HEK293 (cell line): ENCODE results near the gene TTN.

Source experiments
- GLIS2 ChIP-seq: fragments of 450-650 bp; formaldehyde crosslinking; IDR thresholded peaks from 2 replicates; pipeline ENCODE4 v1.5.1; 2016; ENCODE audit warnings: missing biosample characterization, missing genetic modification characterization
- OSR2 ChIP-seq: fragments of 450-650 bp; formaldehyde crosslinking; IDR thresholded peaks from 2 replicates; pipeline ENCODE4 v1.5.1; 2016; ENCODE audit warnings: missing biosample characterization, missing genetic modification characterization
- ZBTB20 ChIP-seq: fragments of 450-650 bp; formaldehyde crosslinking; IDR thresholded peaks from 2 replicates; pipeline ENCODE4 v1.5.1; 2016; ENCODE audit warnings: missing biosample characterization, missing genetic modification characterization
- ZBTB8A ChIP-seq: fragments of 450-650 bp; formaldehyde crosslinking; IDR thresholded peaks from 2 replicates; pipeline ENCODE4 v1.5.1; 2016; ENCODE audit warnings: missing biosample characterization, missing genetic modification characterization
- ZNF114 ChIP-seq: fragments of 450-650 bp; formaldehyde crosslinking; IDR thresholded peaks from 2 replicates; pipeline ENCODE4 v1.5.0; 2017; ENCODE audit warnings: missing biosample characterization, missing genetic modification characterization
- ZNF335 ChIP-seq: fragments of 450-650 bp; formaldehyde crosslinking; conservative IDR thresholded peaks from 2 replicates; pipeline ENCODE4 v1.5.1; 2016; ENCODE audit warnings: missing biosample characterization, missing genetic modification characterization
- ZNF423 ChIP-seq: fragments of 450-650 bp; formaldehyde crosslinking; IDR thresholded peaks from 2 replicates; pipeline ENCODE4 v1.5.1; 2016; ENCODE audit warnings: missing biosample characterization, missing genetic modification characterization
- ZNF624 ChIP-seq: fragments of 450-650 bp; formaldehyde crosslinking; IDR thresholded peaks from 2 replicates; pipeline ENCODE4 v1.5.1; 2017; ENCODE audit warnings: missing biosample characterization, missing genetic modification characterization
- ZNF768 ChIP-seq: fragments of 450-650 bp; formaldehyde crosslinking; IDR thresholded peaks from 2 replicates; pipeline ENCODE4 v1.5.1; 2018; ENCODE audit warnings: missing biosample characterization, mild to moderate bottlenecking, missing genetic modification characterization
- ZNF776 ChIP-seq: fragments of 450-650 bp; formaldehyde crosslinking; IDR thresholded peaks from 2 replicates; pipeline ENCODE4 v1.5.0; 2017; ENCODE audit warnings: missing biosample characterization, missing genetic modification characterization, borderline replicate concordance
- TF ChIP-seq, protein P1 (sequence below): fragments of 450-650 bp; formaldehyde crosslinking; IDR thresholded peaks from 2 replicates; pipeline ENCODE4 v1.5.1; 2016; ENCODE audit warnings: missing biosample characterization, missing genetic modification characterization
- TF ChIP-seq, protein P2 (sequence below): sonication (generic); formaldehyde crosslinking; IDR thresholded peaks from 2 replicates; pipeline ENCODE4 v1.8.1; 2022; ENCODE audit warnings: mild to moderate bottlenecking, moderate library complexity, missing genetic modification reagents

DNA sequence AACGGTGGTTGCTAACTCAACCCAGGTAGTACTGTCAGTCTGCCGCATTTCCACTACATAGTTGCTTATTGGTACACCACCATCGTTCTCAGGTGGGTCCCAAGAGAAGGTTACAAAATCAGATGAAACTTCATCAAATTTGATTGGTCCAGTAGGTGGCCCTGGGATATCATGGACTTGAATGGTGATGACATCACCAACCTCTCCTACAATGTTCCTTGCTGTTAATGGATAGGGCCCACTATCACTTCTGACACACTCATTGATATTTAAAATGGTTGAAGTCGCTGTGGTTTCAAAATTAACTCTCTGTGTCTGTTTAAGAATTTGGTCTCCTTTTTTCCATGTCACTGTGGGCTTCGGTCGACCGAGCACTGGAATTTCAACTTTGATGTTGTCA is 232.4 kb downstream of the TTN start:
- TF ChIP-seq, protein P1, sequence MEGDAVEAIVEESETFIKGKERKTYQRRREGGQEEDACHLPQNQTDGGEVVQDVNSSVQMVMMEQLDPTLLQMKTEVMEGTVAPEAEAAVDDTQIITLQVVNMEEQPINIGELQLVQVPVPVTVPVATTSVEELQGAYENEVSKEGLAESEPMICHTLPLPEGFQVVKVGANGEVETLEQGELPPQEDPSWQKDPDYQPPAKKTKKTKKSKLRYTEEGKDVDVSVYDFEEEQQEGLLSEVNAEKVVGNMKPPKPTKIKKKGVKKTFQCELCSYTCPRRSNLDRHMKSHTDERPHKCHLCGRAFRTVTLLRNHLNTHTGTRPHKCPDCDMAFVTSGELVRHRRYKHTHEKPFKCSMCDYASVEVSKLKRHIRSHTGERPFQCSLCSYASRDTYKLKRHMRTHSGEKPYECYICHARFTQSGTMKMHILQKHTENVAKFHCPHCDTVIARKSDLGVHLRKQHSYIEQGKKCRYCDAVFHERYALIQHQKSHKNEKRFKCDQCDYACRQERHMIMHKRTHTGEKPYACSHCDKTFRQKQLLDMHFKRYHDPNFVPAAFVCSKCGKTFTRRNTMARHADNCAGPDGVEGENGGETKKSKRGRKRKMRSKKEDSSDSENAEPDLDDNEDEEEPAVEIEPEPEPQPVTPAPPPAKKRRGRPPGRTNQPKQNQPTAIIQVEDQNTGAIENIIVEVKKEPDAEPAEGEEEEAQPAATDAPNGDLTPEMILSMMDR (tag by site-specific recombination) = no peak
- TF ChIP-seq ZNF624 (no peak), ZNF423 (tag by site-specific recombination) (no peak), ZBTB20 (no peak), ZNF768 (tag by site-specific recombination) (no peak), ZNF776 (tag by site-specific recombination) (no peak), ZNF335 (tag by site-specific recombination) (no peak), OSR2 (tag by site-specific recombination) (no peak), GLIS2 (tag by site-specific recombination) (no peak), ZNF114 (no peak), ZBTB8A (tag by site-specific recombination) (no peak)
- TF ChIP-seq, protein P2, sequence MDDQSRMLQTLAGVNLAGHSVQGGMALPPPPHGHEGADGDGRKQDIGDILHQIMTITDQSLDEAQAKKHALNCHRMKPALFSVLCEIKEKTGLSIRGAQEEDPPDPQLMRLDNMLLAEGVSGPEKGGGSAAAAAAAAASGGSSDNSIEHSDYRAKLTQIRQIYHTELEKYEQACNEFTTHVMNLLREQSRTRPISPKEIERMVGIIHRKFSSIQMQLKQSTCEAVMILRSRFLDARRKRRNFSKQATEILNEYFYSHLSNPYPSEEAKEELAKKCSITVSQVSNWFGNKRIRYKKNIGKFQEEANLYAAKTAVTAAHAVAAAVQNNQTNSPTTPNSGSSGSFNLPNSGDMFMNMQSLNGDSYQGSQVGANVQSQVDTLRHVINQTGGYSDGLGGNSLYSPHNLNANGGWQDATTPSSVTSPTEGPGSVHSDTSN = no peak
